Activated T-cell treated with anti-CD3 and anti-CD28 coated beads for 48 hours (primary cell): Measurements from ENCODE around the gene RPL13.
A peak's percentile ranks its signal among the peaks of the same experiment; 100 is the strongest.
"Not testable (repeated sequence)": the region's sequence is repeated elsewhere in the genome, so short reads cannot be mapped to it uniquely, and the experiment has no call there.

Experiments
- DNase-seq: peaks from one replicate; pipeline ENCODE4 v3.0.0-alpha.2; 2020; ENCODE audit warnings: low read depth

Gene RPL13

DNA sequence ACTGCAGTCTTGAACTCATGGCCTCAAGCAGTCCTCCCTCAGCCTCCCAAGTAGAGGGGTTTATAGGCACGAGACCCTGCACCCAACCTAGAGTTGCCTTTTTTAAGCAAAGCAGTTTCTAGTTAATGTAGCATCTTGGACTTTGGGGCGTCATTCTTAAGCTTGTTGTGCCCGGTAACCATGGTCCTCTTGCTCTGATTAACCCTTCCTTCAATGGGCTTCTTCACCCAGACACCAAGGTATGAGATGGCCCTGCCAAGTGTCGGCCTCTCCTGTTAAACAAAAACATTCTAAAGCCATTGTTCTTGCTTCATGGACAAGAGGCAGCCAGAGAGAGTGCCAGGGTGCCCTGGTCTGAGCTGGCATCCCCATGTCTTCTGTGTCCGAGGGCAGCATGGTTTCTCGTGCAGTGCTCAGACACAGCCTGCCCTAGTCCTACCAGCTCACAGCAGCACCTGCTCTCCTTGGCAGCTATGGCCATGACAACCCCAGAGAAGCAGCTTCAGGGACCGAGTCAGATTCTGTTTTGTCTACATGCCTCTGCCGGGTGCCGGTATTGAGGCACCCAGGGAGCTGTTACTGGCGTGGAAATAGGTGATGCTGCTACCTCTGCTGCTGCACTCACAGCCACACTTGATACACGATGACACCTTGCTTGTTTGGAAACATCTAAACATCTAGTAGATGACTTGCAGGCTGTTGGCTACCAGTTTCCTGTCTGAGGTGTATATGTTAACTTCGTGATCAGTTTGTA, 3.3 kb downstream of the RPL13 start:
- DNase-seq = no peak

DNA sequence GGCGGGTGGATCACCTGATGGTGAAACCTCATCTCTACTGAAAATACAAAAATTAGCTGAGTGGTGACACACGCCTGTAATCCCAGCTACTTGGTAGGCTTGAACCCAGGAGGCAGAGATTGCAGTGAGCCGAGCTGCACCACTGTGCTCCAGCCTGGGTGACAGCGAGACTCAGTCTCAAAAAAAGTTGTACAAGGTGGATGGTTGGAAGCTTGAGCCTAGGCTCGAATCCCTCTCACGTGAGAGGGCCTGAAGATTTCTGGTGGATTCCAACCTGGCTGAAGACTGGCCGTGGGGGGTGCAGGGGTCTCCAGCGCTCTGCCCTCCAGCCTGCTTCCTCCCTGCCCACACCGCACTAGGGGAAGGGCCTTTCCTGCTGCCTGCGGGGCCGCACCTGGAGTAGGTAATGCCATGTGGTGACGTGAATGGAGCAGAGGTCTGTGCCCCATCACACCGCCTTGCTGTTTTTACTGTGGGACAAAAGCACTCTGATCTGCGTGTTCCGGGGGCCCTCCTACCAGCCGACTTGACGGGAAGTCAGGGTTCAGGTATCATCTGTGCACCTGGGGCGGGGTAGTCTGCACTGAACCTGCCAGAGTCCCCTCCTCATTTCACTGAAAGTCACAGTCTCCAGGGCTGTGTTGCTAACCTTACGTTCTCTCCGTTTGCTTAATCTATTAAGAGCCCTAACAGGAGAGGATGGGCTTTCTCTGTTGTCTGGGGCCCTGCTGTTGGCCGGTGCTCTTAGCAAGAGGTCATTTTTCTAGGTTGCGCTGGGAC, 4.2 kb downstream of the RPL13 start:
- no peak for DNase-seq

DNA sequence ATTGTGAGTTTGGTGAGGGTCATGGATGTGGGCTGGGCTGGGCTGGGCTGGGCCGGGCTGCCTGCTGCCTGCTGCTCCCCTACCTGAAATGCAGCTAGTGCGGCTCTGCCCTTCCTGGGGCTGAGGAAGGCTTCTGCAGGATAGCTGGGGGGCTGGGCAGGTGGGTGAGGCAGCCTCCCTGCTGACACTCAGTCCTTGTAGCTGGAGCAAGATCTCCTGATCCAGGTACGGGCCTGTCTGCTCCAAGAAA, 4.7 kb downstream of the RPL13 start:
- no peak for DNase-seq

DNA sequence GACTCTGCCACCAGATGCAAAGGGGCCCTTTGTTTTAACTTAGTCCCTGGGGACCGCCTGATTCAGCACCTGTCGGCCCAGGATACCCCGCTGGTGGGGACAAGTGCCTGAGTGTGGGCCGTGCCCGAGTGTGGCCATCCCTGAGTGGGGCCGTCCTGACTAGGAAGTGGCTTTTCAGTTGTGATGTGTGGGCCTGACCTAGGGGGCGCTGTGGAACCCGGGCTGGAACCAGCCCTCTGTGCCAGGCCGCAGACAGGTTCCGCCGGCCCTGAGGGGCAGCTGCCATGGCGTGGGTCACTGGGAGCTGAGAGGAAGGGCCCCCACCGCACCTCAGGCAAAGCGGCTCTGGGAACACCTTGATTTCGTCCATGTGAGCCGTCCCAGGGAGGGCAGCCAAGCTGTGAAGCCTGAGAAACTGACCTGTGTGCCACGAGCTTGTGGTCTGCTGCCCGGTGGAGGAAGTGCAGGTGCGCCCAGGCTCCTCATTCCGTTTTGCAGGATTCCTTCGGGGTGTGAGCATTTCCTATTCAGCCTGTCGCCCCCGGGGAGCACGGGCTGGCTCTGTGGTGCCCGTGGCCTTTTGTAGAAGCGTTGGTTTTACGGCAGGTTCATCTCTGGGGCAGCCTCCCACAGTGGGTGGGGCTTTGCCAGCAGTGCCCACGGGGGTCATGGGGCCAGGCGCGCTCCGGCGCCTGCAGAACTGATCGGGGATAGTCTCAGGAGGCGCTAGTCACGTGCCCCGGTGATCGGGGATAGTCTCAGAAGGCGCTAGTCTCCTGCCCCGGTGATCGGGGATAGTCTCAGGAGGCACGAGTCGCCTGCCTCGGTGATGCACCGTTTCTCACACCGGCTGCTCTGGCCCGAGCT, 5.3 kb downstream of the RPL13 start:
- peak; percentile 62 for DNase-seq

DNA sequence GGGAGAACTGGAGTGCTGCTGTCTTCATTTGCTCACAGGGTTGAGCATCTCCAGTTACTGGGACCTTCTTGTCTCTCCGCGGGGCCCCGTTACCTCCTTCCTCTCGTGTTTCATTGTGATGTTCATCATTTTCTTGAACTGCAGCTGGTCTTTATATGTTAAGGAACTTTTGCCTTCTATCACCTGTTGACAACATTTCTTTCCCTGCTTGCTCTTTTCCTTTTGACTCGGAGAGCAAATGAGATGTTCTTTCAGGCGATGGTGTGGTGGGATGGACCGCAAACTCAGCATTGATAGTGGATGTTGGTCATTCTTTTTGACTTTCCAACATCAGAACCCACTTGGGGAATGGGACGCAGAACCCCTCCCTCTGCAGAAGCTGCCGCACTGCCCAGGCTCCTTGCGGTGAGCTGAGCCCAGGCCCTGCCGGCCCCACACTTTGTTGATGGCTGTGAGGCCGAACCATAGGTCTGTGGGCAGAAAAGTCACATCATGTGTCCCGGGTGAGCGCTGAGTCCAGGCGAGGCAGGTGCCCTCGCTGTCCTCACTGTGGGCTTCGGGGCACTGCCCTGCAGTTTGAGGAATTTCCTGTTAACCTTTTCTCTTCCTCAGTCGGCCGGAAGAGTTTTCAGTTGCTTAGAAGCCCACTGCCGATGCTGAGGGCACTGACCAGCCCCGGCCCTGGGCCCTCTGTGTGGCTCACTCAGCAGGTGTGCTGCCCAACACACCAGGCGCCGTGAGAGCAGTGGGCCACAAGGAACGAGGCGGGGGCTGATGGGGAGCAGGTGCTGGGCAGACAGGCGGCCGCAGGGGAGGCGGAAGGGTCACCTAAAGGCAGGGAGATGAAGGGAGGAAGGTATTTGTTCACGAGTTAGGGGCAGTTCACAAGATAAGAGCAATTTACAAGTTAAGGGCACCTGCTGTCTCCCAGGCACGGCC, 7.4 kb downstream of the RPL13 start:
- no peak for DNase-seq

DNA sequence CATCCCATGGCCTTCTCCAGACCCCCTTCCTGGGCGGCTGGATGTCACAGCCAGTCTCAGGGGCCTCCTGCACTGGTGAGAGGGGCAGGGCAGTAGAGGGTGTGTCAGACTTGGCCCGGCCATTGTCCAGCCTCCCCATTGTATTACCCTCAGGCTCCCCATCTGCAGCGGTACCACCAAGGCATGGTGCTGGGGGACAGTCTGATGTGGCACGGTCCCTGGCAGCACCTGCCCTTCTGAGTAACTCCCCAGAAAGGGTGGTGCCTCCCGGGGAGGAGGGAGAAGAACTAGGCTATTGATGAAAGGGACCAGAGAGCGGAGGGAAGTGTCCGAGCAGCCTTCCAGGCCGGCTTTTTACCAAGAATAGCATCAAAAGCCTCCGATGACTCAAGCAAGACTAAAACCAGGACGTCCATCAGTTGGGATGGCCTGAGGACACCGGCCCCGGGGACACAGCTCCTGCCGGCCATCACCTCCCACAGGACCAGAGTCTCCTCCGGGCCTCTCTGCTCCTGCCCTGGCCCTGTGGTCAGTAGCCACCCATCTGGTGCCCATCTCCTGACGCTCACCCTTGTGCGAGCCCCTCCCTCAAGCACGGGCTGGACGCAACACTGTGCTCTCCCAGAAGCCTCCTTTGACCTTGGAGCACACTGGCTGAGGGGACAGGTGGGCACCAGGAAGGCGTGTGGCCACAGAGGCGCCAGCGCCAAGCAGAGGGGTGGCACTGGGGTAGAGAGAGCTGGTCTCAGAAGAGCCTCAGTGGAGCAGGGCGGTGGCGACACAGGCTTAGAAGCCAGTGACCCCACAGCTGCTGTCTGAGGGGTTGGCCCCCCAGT, 9.2 kb downstream of the RPL13 start:
- DNase-seq = no peak

DNA sequence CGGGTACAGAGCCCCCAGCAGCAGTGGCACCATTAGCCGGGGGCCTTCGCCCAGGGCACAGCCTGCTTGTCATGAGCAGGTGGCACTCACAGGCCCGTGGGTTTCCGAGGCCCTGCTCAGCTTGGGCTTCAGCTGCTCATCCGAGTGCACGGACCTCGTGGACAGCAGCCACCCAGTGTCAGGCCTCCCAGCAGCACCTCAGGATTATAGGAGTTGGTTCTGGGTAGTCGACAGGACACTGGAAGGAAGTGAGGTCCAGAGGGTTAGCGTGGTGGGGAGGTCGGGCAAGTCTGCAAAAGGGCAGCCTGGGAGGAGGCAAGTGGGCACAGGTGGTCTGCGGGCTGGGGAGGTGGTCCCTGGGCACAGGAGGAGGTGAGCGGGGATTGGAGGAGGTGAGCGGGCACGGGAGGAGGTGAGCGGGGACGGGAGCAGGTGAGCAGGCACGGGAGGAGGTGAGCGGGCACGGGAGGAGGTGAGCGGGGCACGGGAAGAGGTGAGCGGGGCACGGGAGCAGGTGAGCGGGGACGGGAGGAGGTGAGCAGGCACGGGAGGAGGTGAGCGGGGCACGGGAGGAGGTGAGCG, 10.0 kb downstream of the RPL13 start:
- DNase-seq = no peak

DNA sequence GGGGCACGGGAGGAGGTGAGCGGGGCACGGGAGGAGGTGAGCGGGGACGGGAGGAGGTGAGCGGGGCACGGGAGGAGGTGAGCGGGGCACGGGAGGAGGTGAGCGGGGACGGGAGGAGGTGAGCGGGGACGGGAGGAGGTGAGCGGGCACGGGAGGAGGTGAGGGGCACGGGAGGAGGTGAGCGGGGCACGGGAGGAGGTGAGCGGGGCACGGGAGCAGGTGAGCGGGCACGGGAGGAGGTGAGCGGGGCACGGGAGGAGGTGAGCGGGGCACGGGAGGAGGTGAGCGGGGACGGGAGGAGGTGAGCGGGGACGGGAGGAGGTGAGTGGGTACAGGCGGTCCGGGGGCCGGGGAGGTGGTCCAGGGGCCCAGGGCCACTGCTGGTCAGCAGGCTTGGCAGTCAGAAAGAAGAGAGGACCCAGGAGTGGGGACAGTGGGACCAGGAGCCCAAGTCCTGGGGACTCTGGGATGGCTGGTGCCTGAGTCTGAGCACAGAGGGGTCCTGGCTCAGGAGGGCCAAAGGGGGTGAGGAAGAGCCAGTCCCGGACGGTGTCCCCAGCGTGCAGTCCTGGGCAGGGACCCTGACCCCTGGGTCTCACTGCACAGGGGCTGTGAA, 10.6 kb downstream of the RPL13 start:
- DNase-seq = not testable (repeated sequence)

DNA sequence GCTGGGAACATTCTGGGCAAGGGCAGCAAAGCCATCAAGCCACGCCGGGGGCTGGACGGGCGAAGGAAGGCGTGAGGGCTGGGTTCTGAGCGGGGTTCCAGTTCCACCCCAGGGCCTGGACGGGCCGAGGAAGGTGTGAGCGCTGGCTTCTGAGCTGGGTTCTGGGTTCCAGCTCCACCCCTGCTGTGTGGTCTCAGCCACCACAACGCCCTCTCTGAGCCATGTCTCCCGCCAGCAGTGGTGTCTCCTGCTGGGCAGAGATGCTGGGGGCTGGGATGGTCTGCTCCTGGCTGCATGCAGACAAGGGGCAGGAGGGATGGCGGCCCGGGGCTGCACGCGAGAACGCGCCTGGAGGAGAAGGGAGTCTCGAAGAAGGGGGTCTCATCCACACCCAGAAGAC, 11.2 kb downstream of the RPL13 start:
- no peak for DNase-seq

DNA sequence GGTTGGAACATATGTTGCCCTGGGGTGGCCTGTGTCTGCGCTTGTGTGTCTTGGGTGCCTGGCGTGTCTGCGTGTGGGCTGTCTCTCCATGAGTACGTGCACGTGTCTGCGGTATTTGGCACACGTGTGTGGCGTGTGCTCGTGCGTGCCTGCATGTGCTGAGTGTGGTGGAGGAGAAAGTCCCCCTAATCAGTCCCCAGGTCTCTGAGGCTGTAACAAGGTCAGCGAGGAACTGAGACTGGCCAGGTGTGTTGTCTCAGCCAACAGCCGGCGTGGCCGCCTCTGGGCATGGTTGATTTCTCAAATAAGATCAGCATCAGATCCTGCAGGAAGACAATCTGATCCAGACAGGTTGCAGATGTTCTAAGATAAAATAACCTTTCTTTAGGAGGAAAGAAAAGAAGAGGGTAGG, 11.6 kb downstream of the RPL13 start:
- DNase-seq = no peak

DNA sequence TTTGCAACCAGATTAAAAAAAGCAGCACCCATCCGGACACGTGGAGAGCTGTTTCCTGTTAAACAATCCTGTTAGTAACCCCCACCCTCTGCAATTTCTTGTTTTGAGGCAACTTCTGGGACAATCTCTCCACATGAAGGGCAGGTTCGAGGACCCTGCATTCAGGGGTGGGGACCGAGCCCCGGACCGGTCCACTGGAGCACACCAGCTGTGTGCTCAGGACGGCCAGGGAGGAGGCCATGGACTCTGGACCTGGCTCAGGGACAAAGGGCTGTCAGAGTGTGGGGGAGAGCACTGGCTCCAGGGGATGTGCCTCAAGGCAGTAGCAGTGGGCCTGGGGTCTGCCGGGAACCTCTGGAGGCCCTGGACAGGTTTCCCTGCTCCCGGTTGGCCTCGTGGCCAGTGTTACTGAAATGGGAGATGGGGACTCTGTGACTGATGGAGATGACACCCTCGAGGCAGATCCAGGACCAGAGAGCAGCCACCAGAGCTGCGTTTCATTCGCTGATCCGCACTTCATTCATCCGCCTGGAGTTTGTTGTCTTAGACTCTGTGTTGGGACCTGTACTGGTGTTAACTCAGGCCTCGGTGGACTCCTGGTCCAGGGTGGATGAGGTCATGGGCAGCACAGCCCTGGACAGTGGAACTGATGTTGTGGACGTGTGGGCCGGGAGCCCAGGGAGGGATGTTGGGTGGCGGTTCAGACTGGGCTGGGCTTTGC, 12.2 kb downstream of the RPL13 start:
- DNase-seq = no peak

DNA sequence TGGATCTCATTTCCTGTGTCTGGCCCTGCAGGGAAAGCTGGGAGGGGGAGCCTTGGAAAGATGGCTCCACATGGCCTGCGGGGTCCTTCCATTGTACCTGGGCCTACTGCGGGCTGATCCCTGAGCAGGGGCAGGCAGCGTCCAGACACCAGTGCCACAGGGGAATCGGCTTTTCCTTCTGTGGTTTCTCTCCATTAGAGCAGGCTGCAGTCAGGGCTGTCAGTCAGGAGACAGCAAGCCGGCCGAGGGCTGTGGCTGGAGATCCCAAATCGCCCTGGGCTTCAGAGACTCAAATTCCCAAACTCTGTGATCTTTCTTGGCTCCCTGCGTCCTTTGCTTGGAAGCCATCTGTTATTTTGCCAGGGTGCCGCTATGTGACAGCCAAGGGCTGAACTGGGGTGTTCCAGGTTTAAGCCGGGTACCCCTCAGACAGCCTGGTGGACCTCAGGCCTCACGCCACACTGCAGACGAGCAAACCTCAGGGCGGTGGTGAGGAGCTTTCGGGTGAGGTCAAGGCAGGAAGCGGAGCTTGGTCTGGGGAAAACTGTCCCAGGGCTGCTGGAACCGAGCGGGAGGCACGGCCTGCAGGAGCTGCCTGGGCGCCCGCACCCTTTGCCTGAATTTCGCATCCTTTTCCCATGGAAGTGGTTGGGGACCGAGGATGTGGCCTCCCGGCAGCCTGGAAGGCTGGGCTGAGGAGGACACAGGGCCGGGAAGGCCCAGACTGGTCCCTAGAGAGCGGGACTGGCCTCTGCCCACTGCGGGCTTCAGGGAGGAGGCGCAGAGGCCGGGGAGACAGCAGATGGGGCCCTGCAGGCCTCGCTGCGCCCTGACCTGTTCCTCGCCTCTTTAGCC, 13.6 kb downstream of the RPL13 start:
- DNase-seq = no peak

DNA sequence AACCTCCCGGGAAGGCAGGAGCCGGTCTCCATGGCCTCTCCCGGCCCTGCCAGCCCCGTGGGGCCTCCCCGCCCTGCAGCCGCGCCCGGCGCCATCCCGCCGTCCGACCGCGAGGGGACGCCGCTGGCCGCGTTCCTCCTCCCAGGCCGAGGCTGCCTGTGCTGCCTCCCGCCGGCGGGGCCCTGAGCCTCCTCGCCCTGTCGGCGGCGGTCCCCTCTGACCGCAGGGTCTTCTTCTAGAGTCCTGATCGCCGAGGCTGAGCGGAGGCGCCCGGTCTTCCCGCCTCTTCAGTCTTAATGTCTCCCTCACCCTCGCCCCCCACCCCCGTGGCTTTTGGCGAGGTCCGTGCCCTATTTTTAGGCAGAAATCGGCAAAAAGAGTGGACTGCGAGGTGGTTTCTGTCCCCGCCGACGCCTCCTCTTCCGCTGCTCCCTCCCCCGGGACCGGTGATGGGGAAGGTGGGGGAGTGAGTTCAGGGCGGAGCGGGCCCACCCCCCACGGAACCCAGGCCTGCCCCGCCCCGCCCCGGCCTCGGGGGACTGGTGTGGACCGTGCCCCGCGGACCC, 14.3 kb downstream of the RPL13 start:
- DNase-seq = peak; percentile 72

DNA sequence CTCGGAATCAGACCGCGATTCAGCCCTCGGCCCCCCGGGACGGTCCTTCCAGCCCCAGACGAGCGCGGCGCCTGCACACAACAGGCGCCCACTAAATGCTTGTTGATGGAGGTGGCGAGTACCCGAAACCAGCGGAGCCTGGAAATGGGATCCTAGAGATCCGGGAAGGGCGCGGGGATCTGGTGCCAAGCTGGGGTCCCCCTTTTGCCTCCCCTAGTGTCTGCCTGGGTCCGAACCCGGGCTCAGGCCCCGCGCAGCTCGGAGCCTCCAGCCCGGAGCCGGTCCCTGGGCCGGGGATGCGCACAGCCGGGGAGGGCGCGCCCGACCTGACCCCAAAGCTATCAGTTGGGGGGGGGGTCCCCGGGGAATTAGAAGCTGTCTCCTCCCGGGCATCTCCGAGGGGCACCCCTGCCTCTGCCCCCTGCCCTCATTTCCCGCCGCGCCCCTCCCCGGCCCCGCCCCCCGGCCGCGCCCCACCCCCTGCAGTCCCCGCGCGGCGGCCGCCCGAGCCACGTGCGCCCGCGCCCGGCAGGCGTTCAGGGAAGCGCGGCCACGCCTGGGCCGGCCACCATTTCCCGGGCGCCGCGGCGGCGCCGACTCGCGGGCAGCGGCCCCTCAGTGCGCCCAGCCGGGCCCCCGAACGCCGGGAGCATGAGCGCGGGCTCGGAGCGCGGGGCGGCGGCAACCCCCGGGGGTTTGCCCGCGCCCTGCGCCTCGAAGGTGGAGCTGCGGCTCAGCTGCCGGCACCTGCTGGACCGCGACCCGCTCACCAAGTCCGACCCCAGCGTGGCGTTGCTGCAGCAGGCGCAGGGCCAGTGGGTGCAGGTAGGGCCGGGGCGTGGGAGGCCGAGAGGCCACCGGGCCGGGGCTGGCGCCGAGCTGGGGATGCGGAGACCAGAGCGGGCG, 15.0 kb downstream of the RPL13 start, which contains the start of gene CPNE7:
Gene CPNE7 (plus strand): TSS at position 512 of the 906 bp plus-strand sequence. CDS start 140 bp downstream, at position 652.
- no peak for DNase-seq

DNA sequence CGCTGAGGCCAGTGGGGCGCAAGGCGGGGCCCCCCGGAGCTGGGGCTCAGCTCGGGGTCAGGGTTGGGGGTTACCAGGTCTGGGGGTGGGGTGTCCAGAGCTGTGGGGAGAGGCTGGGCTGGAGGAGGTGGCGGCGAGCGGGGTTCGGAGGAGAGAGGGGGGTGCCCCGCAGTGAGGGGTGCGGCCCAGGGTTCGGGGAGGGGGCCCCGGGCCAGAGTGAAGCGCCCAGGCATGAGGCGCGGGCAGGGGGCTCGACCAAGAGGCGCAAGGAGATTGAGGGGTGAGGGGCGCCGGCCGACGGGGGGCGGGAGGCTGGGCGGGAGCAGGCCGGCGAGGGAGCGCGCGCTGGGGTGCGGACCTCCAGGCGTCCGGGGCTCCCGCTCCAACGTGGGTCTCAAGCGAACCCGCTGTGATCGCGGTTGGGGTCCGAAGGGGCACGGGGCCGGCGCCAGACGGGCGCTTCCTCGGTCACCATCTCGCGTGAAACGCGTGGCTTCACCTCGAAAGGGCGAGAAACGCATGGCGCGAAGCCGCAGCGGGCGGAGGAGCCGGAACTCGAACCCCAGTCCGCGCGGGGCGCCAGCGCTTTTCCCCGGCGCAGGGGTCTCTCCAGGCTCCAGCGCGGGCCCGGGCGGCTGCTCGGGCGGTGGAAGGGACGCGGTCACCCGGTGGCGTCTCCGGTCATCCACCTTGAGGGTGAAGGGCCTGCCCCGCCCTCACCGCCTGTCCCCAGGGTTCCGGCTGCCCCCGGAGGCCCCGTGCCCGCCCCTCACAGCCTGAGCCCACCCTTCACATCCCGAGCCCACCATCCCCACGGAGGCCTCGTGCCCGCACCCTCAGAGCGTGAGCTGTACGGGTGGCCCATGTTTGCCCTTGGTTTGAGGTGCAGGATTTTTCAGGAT, 15.9 kb downstream of the RPL13 start:
- no peak for DNase-seq
